K562 (cell line): ENCODE measurements around the gene C4A. TPM values are rescaled to one million over a fixed set of nuclear protein-coding genes. Genes with fewer than 3 reads are reported as not detected.

Experiments
- ATAC-seq: fragments of 200-7000 bp; cut with Tn5 transposase; 3 replicates; pipeline ENCODE4 v1.9.1; 2020; ENCODE audit warnings: moderate library complexity
- BruUV-seq: library from RNA; stranded (reverse); fragments of 400-500 nt; replicated peaks from 2 replicates; lab custom pipeline; 2021; lab: Mats Ljungman, UMichigan
- CTCF ChIA-PET: fragments of 300-600 bp; formaldehyde crosslinking; extraction: SDS; loops from one replicate; lab custom pipeline; 2021; ENCODE audit warnings: low intra/inter-chr PET ratio; lab: Yijun Ruan, JAX
- POLR2A ChIA-PET: fragments of 300-600, 350-650 bp; sonication (Branson Sonifier 250); formaldehyde crosslinking; extraction: SDS; loops from one replicate; lab custom pipeline; 2021; ENCODE audit warnings: antibody characterized with exemption, inconsistent platforms; lab: Yijun Ruan, JAX
- DNase-seq, 4 experiments: peaks; one replicate each; pipeline versions ENCODE4 v3.0.0 to v3.0.0-alpha.2; 2011 to 2018; ENCODE audit warnings: low spot score in 3 of 4, mixed read lengths in 3 of 4; ENCODE audit errors: extremely low read depth in 1 of 4
- FAIRE-seq: peaks from 2 replicates; lab custom pipeline; 2011; peaks lifted over from hg19 to GRCh38; lab: Jason Lieb, UNC
- H2AFZ ChIP-seq: 2 replicates; pipeline ENCODE4 v1.6.0; 2011; ENCODE audit warnings: low read depth, low read length, control low read depth, inconsistent platforms
- H3K27ac ChIP-seq: fragments of 200-600 bp; 3 replicates; pipeline ENCODE4 v1.8.0; 2011; ENCODE audit warnings: low read depth, mild to moderate bottlenecking, control low read depth, inconsistent platforms, low read length, moderate library complexity, mixed read lengths; ENCODE audit errors: extremely low read depth
- H3K27me3 ChIP-seq, 2 experiments: fragments of 300-600 bp in 1 of 2; 2 replicates in 1 of 2; 3 replicates in 1 of 2; pipeline versions ENCODE4 v1.6.0 to v1.8.0; 2011; ENCODE audit warnings: inconsistent platforms in 2 of 2, low read length in 2 of 2, mild to moderate bottlenecking in 1 of 2, mixed read lengths in 1 of 2, moderate library complexity in 1 of 2; ENCODE audit not compliant: control insufficient read depth in 2 of 2, insufficient read depth in 2 of 2
- H3K36me3 ChIP-seq: fragments of 300-600 bp; 3 replicates; pipeline ENCODE4 v1.8.0; 2011; ENCODE audit warnings: mild to moderate bottlenecking, low read length, inconsistent platforms; ENCODE audit not compliant: control insufficient read depth, insufficient read depth
- H3K4me1 ChIP-seq, 2 experiments: fragments of 200-600 bp in 1 of 2; replicated peaks in 1 of 2; 2 replicates in 1 of 2; 3 replicates in 1 of 2; pipeline versions ENCODE4 v1.5.1 to v1.8.0; 2011; ENCODE audit warnings: inconsistent platforms in 2 of 2, low read length in 2 of 2, mild to moderate bottlenecking in 1 of 2, mixed read lengths in 1 of 2, moderate library complexity in 1 of 2; ENCODE audit not compliant: control insufficient read depth in 2 of 2, insufficient read depth in 2 of 2
- H3K4me2 ChIP-seq: 2 replicates; pipeline ENCODE4 v1.6.1; 2011; ENCODE audit warnings: low read length, control low read depth, inconsistent platforms, mixed read lengths; ENCODE audit not compliant: insufficient read depth
- H3K4me3 ChIP-seq: fragments of 200-600 bp; sonication (generic), shearing (Covaris generic); 2 replicates; pipeline ENCODE4 v1.5.1; 2016; ENCODE audit warnings: control low read depth, inconsistent platforms
- H3K79me2 ChIP-seq: fragments of 200-600 bp; 3 replicates; pipeline ENCODE4 v1.8.0; 2011; ENCODE audit warnings: low read length, inconsistent platforms; ENCODE audit not compliant: control insufficient read depth, insufficient read depth
- H3K9ac ChIP-seq, 2 experiments: 2 replicates each; pipeline versions ENCODE4 v1.6.0 to v1.6.1; 2011; ENCODE audit warnings: low read depth in 2 of 2, low read length in 2 of 2, control low read depth in 1 of 2, inconsistent platforms in 1 of 2, mild to moderate bottlenecking in 1 of 2, mixed read lengths in 1 of 2; ENCODE audit not compliant: insufficient read depth in 1 of 2
- H3K9me1 ChIP-seq: one replicate; pipeline ENCODE4 v1.6.0; 2011; ENCODE audit warnings: inconsistent platforms, mild to moderate bottlenecking, low read length, moderate library complexity; ENCODE audit not compliant: control insufficient read depth, insufficient read depth
- H3K9me3 ChIP-seq: replicated peaks from 2 replicates; pipeline ENCODE4 v1.5.1; 2011; ENCODE audit warnings: low read depth, low read length, inconsistent platforms; ENCODE audit not compliant: control insufficient read depth, insufficient read depth
- H4K20me1 ChIP-seq: replicated peaks from 2 replicates; pipeline ENCODE4 v1.6.1; 2011; ENCODE audit warnings: low read length, inconsistent platforms, mixed read lengths; ENCODE audit not compliant: control insufficient read depth, insufficient read depth
- CBFA2T3 ChIP-seq: fragments of 450-650 bp; IDR thresholded peaks from 2 replicates; pipeline ENCODE4 v1.6.1; 2017
- CCAR2 ChIP-seq: fragments of 200-400 bp; formaldehyde crosslinking; IDR thresholded peaks from 2 replicates; pipeline ENCODE4 v1.6.1; 2017; ENCODE audit warnings: mild to moderate bottlenecking, low read depth, low read length
- CEBPB ChIP-seq: fragments of 450-650 bp; IDR thresholded peaks from 2 replicates; pipeline ENCODE4 v1.6.1; 2016; ENCODE audit warnings: missing genetic modification characterization, missing compliant biosample characterization
- CEBPG ChIP-seq, 3 experiments: fragments of 200-800 bp in 1 of 3; sonication (Bioruptor generic) in 1 of 3; sonication (generic) in 1 of 3; formaldehyde crosslinking in 1 of 3; IDR thresholded peaks in 2 of 3; conservative IDR thresholded peaks in 1 of 3; 2 replicates each; pipeline versions ENCODE4 v1.6.1 to v1.8.0; 2016 to 2022; ENCODE audit warnings: missing compliant biosample characterization in 2 of 3, missing genetic modification characterization in 2 of 3, mild to moderate bottlenecking in 1 of 3, missing genetic modification reagents in 1 of 3
- EHMT2 ChIP-seq: fragments of 450-650 bp; IDR thresholded peaks from 2 replicates; pipeline ENCODE4 v1.6.1; 2018; ENCODE audit warnings: antibody characterized with exemption
- NR4A1 ChIP-seq, 2 experiments: fragments of 250-450 bp in 1 of 2; fragments of 450-650 bp in 1 of 2; sonication (Bioruptor Pico) in 1 of 2; IDR thresholded peaks; 2 replicates each; pipeline versions ENCODE4 v1.4.0 to v1.6.1; 2016 to 2020; ENCODE audit warnings: mild to moderate bottlenecking in 2 of 2, missing compliant biosample characterization in 1 of 2, missing genetic modification characterization in 1 of 2, moderate library complexity in 1 of 2
- RBM22 ChIP-seq: fragments of 200-400 bp; formaldehyde crosslinking; IDR thresholded peaks from 2 replicates; pipeline ENCODE4 v1.6.1; 2018; ENCODE audit warnings: low read length, low read depth; ENCODE audit not compliant: poor library complexity, severe bottlenecking
- TAL1 ChIP-seq: fragments of 450-650 bp; IDR thresholded peaks from 2 replicates; pipeline ENCODE4 v1.6.1; 2016; ENCODE audit warnings: mild to moderate bottlenecking
- YY1 ChIP-seq, 3 experiments: IDR thresholded peaks; 2 replicates each; pipeline ENCODE4 v1.6.1; 2011; ENCODE audit warnings: low read length in 2 of 3, mild to moderate bottlenecking in 2 of 3, moderate library complexity in 2 of 3, borderline replicate concordance in 1 of 3, control low read depth in 1 of 3, low read depth in 1 of 3; ENCODE audit not compliant: insufficient read depth in 3 of 3, insufficient replicate concordance in 2 of 3, control insufficient read depth in 1 of 3, insufficient read length in 1 of 3; ENCODE audit errors: extremely low read depth in 1 of 3
- WGBS: fragments of 100-300 bp; shearing (Covaris generic); methylation state at CpG from one replicate; pipeline ENCODE4 v1.1.6; 2016; ENCODE audit warnings: low coverage, mixed read lengths; ENCODE audit not compliant: insufficient coverage; ENCODE audit errors: missing lambda C conversion rate; 5-methylcytosine and 5-hydroxymethylcytosine counted together
- in situ Hi-C: fragments of 300-500 bp; cut with MboI; formaldehyde crosslinking; loops from 4 replicates; pipeline ENCODE4 v1.15.0; 2018; ENCODE audit warnings: inconsistent platforms, mixed read lengths
- intact Hi-C: fragments of 100-400 bp; cut with micrococcal nuclease; formaldehyde crosslinking; loops from 2 replicates; pipeline ENCODE4 v1.14.2; 2022
- polyA plus RNA-seq, 8 experiments: library from polyadenylated mRNA; depleted of rRNA in 4 of 8; stranded (reverse) in 5 of 8; unstranded in 3 of 8; fragments of >200 nt; fragmentation: Nextera tagmentation in 2 of 8; fragmentation: Illumina TruSeq in 1 of 8; extraction: Ambion mirVana in 2 of 8; extraction: Trizol in 1 of 8; gene quantifications; 2 replicates each; pipeline versions ENCODE4 v1.2.1 to v1.2.3, GENCODE V29; 2011 to 2014; ENCODE audit warnings: inconsistent platforms in 1 of 8, missing spikeins in 1 of 8
- total RNA-seq, 7 experiments: library from RNA; depleted of rRNA in 6 of 7; stranded (reverse); fragments of >200 nt in 6 of 7; fragmentation: Illumina TruSeq in 2 of 7; extraction: Trizol in 2 of 7; gene quantifications; 2 replicates each; pipeline versions ENCODE4 v1.2.1 to v1.2.3, GENCODE V29; 2011 to 2021; ENCODE audit warnings: low replicate concordance in 1 of 7

The C4A gene
- total and polyA plus RNA-seq, 9 of the 15 experiments (the other 6 are each of a cell fraction or from before 2014, with no cell fraction given): 0.27 to 7.6 (median 5.0) TPM

GRCh38 chr6:31966997-31967925, 14.6 kb upstream of the C4A start:
- no peaks in the 10 kb centered on the region for H3K27me3 ChIP-seq
- H3K27ac ChIP-seq: no peak overlapping the region; the same call in 2 of the 3 replicates
- peaks cover 37 to 44% of the 10 kb centered on the region in 2 experiments; a peak in 4 of 5 replicates for H3K4me1 ChIP-seq
- intact Hi-C loops: no loop called here
- no peak overlapping the region for H3K4me3 ChIP-seq
- POLR2A ChIA-PET: interaction anchor here (0.6 to 5.8 kb wide), 4 partner anchors 9 to 216 kb away, joined by 3 to 74 read pairs (median 6); partner anchors contain the start of genes NELFE and SKIC2
- peaks cover 23% of the 10 kb centered on the region for H3K79me2 ChIP-seq
- TF ChIP-seq CEBPB (peak; percentile 80), CCAR2 (no peak), CBFA2T3 (peak; percentile 23; the same call in 1 of the 2 replicates), NR4A1 (CRISPR knock-in tag; IDR thresholded peaks at IDR 0.05) (no peak), NR4A1 (tag; IDR thresholded peaks at IDR 0.05) (no peak), CEBPG (CRISPR knock-in tag; IDR thresholded peaks at IDR 0.05) (0 out of 2 replicates have a peak, but pooled peaks have one; percentile 21), CEBPG (tag; conservative IDR thresholded peaks at IDR 0.05 in 1 of 2, IDR thresholded peaks at IDR 0.05 in 1 of 2) (no peak), TAL1 (no peak), EHMT2 (no peak), YY1 (IDR thresholded peaks at IDR 0.05; ENCODE audit: borderline replicate concordance in 1 of 3, control insufficient read depth in 1 of 3, extremely low read depth in 1 of 3, insufficient read depth in 3 of 3, insufficient read length in 1 of 3, insufficient replicate concordance in 2 of 3, low read depth in 1 of 3, low read length in 2 of 3) (no peak), RBM22 (no peak)
- TF ChIP-seq, all 486 proteins: peak for 3
- no peaks in the 10 kb centered on the region for H3K9me3 ChIP-seq
- FAIRE-seq: peak; percentile 54
- no peak overlapping the region for H3K4me2 ChIP-seq
- no peak for DNase-seq
- no peak overlapping the region for H2AFZ ChIP-seq
- in situ Hi-C loops: no loop called here
- H4K20me1 ChIP-seq: no peaks in the 10 kb centered on the region
- no TSS peak for BruUV-seq
- H3K9me1 ChIP-seq: no peaks in the 10 kb centered on the region
- H3K36me3 ChIP-seq: peaks cover 89% of the 10 kb centered on the region
- CTCF ChIA-PET: no interaction called here
- ATAC-seq: no peak
- 63% methylated on average over 10 of the region's 10 CpGs for WGBS
- H3K9ac ChIP-seq: peak overlapping the region in 1 of 2 experiments; percentile 24; a peak in 2 of 4 replicates
